SK-MEL-5 (cell line): ENCODE measurements around the gene ATXN10. TPM values are rescaled to one million over a fixed set of nuclear protein-coding genes. Genes with fewer than 3 reads are reported as not detected.
"Not testable (repeated sequence)": the region's sequence is repeated elsewhere in the genome, so short reads cannot be mapped to it uniquely, and the experiment has no call there.

Experiments
- DNase-seq: peaks from one replicate; pipeline ENCODE4 v3.0.0-alpha.2; 2016; ENCODE audit warnings: low read depth, low spot score
- in situ Hi-C: cut with HindIII; loops from 2 replicates; pipeline ENCODE4 v1.10.0; 2016; ENCODE audit warnings: low sequenced_read_pairs, high pct_unique_total_duplicates, low pct_unique_long_range_greater_than_20kb
- total RNA-seq: library from RNA; depleted of rRNA; stranded (reverse); fragments of >200 nt; shearing (Covaris generic); gene quantifications from 2 replicates; pipeline ENCODE4 v1.2.3, GENCODE V29; 2014

Gene ATXN10
- total RNA-seq, 1 experiment from 2014 or later, result 52.7 TPM

GRCh38 chr22:45670981-45671782 is 452 bp upstream of the ATXN10 start:
- DNase-seq, result no peak
- in situ Hi-C loops, result no loop called here

GRCh38 chr22:45672564-45673481 is 1.2 kb downstream of the ATXN10 start:
- DNase-seq, result peak; percentile 41

GRCh38 chr22:45673482-45674175 is 2.0 kb downstream of the ATXN10 start:
- in situ Hi-C loops, result no loop called here
- no peak for DNase-seq

More at GRCh38 chr22:45672564-45673481, 1.2 kb downstream of the ATXN10 start:
- in situ Hi-C loops, result no loop called here

GRCh38 chr22:45676024-45676423 is 4.4 kb downstream of the ATXN10 start:
- DNase-seq, result no peak
- in situ Hi-C loops, result no loop called here

GRCh38 chr22:45677063-45677462 is 5.4 kb downstream of the ATXN10 start:
- in situ Hi-C loops, result no loop called here
- no peak for DNase-seq

GRCh38 chr22:45678961-45679912 is 7.6 kb downstream of the ATXN10 start:
- no peak for DNase-seq
- in situ Hi-C loops, result no loop called here

GRCh38 chr22:45680932-45681700 is 9.5 kb downstream of the ATXN10 start:
- no peak for DNase-seq
- in situ Hi-C loops, result no loop called here

GRCh38 chr22:45682064-45682463 is 10.4 kb downstream of the ATXN10 start:
- in situ Hi-C loops, result no loop called here
- no peak for DNase-seq

GRCh38 chr22:45682773-45683172 is 11.1 kb downstream of the ATXN10 start:
- DNase-seq, in situ Hi-C loops: not testable (repeated sequence)

GRCh38 chr22:45683248-45683647 is 11.6 kb downstream of the ATXN10 start:
- in situ Hi-C loops, result no loop called here
- no peak for DNase-seq

GRCh38 chr22:45683680-45684079 is 12.0 kb downstream of the ATXN10 start:
- DNase-seq, result no peak
- in situ Hi-C loops, result no loop called here

- no peak for DNase-seq
- in situ Hi-C loops, result no loop called here
Measured at GRCh38 chr22:45684169-45684568, 12.5 kb downstream of the ATXN10 start.

GRCh38 chr22:45684752-45685574 is 13.3 kb downstream of the ATXN10 start:
- DNase-seq, result no peak
- in situ Hi-C loops, result no loop called here

- DNase-seq, result no peak
- in situ Hi-C loops, result no loop called here
Measured at GRCh38 chr22:45686004-45686403, 14.4 kb downstream of the ATXN10 start.

- in situ Hi-C loops, result no loop called here
- no peak for DNase-seq
Measured at GRCh38 chr22:45686836-45687235, 15.2 kb downstream of the ATXN10 start.
